Adrenal gland (tissue), 12 donors: ENCODE measurements around the gene PLD3. TPM values are rescaled to one million over a fixed set of nuclear protein-coding genes. Genes with fewer than 3 reads are reported as not detected.
A peak's percentile ranks its signal among the peaks of the same experiment; 100 is the strongest.

Experiments used
- DNase-seq, 7 donors: peaks; one replicate each; pipeline ENCODE4 v3.0.0-alpha.2; 2019 to 2020
- H3K27ac ChIP-seq, 5 donors: fragments of 200-600 bp; sonication (generic) in 4 of 5; 1 replicate in 3 of 5; 2 replicates in 2 of 5; pipeline versions ENCODE4 v1.5.1 to v1.8.0; 2016 to 2020; ENCODE audit warnings: mild to moderate bottlenecking in 1 of 5
- H3K27me3 ChIP-seq: fragments of 200-600 bp; 2 replicates; pipeline ENCODE4 v1.8.0; 2021
- H3K36me3 ChIP-seq, 2 donors: fragments of 200-600 bp; replicated peaks in 1 of 2; 1 replicate in 1 of 2; 2 replicates in 1 of 2; pipeline versions ENCODE4 v1.5.1 to v1.8.0; 2018 to 2022
- H3K4me1 ChIP-seq, 2 donors: fragments of 200-600 bp; replicated peaks in 1 of 2; 1 replicate in 1 of 2; 2 replicates in 1 of 2; pipeline versions ENCODE4 v1.5.1 to v1.8.0; 2018 to 2021
- H3K4me3 ChIP-seq, 4 donors: fragments of 200-600 bp; sonication (generic) in 3 of 4; one replicate each; pipeline ENCODE4 v1.5.1; 2016 to 2018
- H3K9me3 ChIP-seq, 3 donors: fragments of 200-600 bp; sonication (generic) in 1 of 3; replicated peaks in 1 of 3; 1 replicate in 2 of 3; 2 replicates in 1 of 3; pipeline versions ENCODE4 v1.5.1 to v1.8.0; 2016 to 2021
- POLR2A ChIP-seq, 2 donors: fragments of 450-650 bp; IDR thresholded peaks; one replicate each; pipeline ENCODE4 v1.6.1; 2017; ENCODE audit warnings: antibody characterized with exemption in 2 of 2, mild to moderate bottlenecking in 2 of 2, moderate library complexity in 1 of 2
- WGBS, 4 donors: extraction: QIAGEN DNeasy Blood & Tissue Kit in 2 of 4; methylation state at CpG; one replicate each; pipeline versions ENCODE4 v1.1.5 to v1.1.7; 2013 to 2017; 5-methylcytosine and 5-hydroxymethylcytosine counted together
- intact Hi-C, 2 donors: fragments of 100-400 bp; cut with DNase I; formaldehyde crosslinking; loops; one replicate each; pipeline versions ENCODE4 v1.14.1 to v1.15.0; 2022 to 2023
- polyA plus RNA-seq, 3 donors: library from polyadenylated mRNA; stranded (reverse); fragments of 200-250 nt in 2 of 3; fragments of 350-450 nt in 1 of 3; fragmentation: Illumina TruSeq in 1 of 3; extraction: RNeasy Lipid Tissue Mini Kit (QIAGEN cat#74804) in 1 of 3; gene quantifications; one replicate each; pipeline ENCODE4 v1.2.3, GENCODE V29; 2013 to 2014
- total RNA-seq, 9 donors: library from RNA; depleted of rRNA in 4 of 9; stranded (reverse); fragments of >200 nt in 4 of 9; fragments of 120-200 nt in 1 of 9; fragmentation: NEBNext Ultra II Directional in 1 of 9; extraction: Animal tissue kit (Norgen Biotek cat#: 25700) in 1 of 9; gene quantifications; one replicate each; pipeline versions ENCODE4 v1.1.0 to v1.2.4, GENCODE V29; 2013 to 2023
- TF ChIP-seq, protein P1 (sequence below), 6 experiments: fragments of 450-650 bp in 4 of 6; fragments of 200-600 bp in 2 of 6; sonication (generic) in 1 of 6; IDR thresholded peaks; 1 replicate in 5 of 6; 2 replicates in 1 of 6; pipeline versions ENCODE4 v1.5.1 to v1.8.0; 2016 to 2021; ENCODE audit warnings: antibody characterized with exemption in 6 of 6, mild to moderate bottlenecking in 2 of 6, moderate library complexity in 1 of 6
- donor health status: healthy with polysubstance abuse.
- donor health status: Bipolar disorder and iron deficiency.
- donor health status: DM: yes; HTN: yes; CAD: no.
- donor health status: DM: no; HTN: no; CAD: no.
- donor health status: DM: no; HTN: no; CAD: no.
- donor health status: DM: yes; HTN: yes; CAD: no.

The PLD3 gene
- total and polyA plus RNA-seq, 12 donors, result 170 to 1,019 (median 415) TPM

DNA sequence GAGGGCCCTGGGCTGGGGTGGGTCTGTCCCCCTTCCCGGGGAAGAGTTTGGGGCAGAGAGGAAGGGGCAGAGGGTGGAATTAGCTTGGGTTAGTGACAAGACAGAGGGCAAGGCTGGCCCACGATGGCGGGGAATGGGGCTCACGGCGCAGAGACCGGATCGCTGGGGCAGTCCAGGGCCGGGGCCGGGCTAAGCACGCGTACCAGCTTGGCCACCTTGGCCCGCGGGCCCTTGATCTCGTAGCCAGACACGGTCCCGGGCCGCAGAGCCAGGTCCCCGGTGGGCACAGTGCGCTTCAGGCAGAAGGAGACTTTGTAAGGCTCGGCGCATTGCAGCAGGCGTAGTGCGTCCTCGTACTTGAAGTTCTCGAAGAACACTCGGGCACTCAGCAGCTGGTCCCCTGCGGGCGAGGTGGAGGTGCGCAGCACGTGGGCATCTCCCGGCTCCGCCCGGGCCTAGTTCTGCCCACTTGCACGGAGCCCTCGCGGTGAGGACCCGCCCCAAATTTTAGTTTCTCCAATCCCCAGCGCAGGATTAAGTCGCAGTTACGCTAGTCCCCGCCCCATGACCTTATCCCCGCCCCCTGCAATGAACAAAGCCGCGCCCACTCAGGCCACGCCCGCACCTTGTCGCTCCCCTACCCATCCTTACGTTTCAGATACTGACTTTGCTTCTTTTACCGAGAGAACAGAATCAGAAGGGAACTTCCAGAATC lies 50.1 kb downstream of the PLD3 start:
- WGBS, 4 donors, result 62 to 78% (median 71%) methylated on average over 25 to 49 of the region's 49 CpGs
- H3K27ac ChIP-seq, result no peak overlapping the region
- no peaks in the 10 kb centered on the region for H3K36me3 ChIP-seq
- H3K4me1 ChIP-seq, result peaks cover 5 to 12% of the 10 kb centered on the region in 2 donors
- peak in 2 of 7 donors; percentile 37 to 61 for DNase-seq
- TF ChIP-seq POLR2A (IDR thresholded peaks at IDR 0.05), result no peak
- TF ChIP-seq, protein P1, sequence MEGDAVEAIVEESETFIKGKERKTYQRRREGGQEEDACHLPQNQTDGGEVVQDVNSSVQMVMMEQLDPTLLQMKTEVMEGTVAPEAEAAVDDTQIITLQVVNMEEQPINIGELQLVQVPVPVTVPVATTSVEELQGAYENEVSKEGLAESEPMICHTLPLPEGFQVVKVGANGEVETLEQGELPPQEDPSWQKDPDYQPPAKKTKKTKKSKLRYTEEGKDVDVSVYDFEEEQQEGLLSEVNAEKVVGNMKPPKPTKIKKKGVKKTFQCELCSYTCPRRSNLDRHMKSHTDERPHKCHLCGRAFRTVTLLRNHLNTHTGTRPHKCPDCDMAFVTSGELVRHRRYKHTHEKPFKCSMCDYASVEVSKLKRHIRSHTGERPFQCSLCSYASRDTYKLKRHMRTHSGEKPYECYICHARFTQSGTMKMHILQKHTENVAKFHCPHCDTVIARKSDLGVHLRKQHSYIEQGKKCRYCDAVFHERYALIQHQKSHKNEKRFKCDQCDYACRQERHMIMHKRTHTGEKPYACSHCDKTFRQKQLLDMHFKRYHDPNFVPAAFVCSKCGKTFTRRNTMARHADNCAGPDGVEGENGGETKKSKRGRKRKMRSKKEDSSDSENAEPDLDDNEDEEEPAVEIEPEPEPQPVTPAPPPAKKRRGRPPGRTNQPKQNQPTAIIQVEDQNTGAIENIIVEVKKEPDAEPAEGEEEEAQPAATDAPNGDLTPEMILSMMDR (IDR thresholded peaks at IDR 0.05), result no peak
- H3K4me3 ChIP-seq, result no peak overlapping the region
- intact Hi-C loops, result no loop called here
- H3K9me3 ChIP-seq, result no peaks in the 10 kb centered on the region
- H3K27me3 ChIP-seq, result no peaks in the 10 kb centered on the region

- no peaks in the 10 kb centered on the region for H3K9me3 ChIP-seq
- TF ChIP-seq POLR2A (IDR thresholded peaks at IDR 0.05), result no peak
- TF ChIP-seq, protein P1 (IDR thresholded peaks at IDR 0.05), result no peak
- 24 to 38% (median 31%) methylated on average over 2 to 3 of the region's 3 CpGs for WGBS, 4 donors
- H3K27ac ChIP-seq, result no peak overlapping the region
- H3K27me3 ChIP-seq, result no peaks in the 10 kb centered on the region
- intact Hi-C loops, result no loop called here
- H3K4me1 ChIP-seq, result peaks cover 5 to 21% of the 10 kb centered on the region in 2 donors
- no peaks in the 10 kb centered on the region for H3K36me3 ChIP-seq
- H3K4me3 ChIP-seq, result no peak overlapping the region
- peak in 6 of 7 donors; percentile 73 to 84 (median 82) for DNase-seq
Observed at GRCh38 chr19:40400559-40400958, 52.1 kb downstream of the PLD3 start.

DNA sequence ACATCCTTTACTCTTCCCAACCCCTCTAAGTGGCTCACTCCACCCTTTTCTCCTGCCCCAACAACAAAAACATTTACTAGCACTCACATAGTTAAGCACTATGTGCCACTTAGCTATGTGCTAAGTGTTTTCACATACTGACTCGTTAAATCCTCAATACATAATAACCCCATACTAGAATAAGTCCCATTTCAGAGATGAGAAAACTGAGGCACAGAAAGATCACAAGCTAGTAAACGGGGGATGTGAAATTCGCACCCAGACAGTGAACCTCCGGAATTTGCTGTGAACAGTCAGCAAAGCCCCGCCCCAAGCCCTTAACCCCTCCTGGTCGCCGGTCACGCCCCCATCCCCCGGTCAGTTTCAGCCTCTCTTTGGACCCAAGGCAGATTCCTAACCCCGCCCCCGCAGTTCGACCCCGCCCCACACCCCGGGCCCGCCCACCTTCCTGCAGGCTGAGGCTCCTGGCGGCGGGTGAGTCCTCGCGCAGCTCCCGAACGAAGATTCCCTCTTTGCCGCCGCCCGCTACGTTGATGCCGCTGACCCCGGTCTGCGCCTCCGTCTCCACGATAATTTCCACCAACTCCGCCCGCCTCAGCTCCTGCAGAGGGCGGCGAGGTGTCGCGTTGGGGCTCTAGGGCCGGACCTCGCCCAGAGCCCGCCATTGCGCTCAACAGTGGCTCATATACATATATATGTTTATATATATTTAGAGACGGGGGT lies 54.9 kb downstream of the PLD3 start:
- 0 to 1% (median 0%) methylated on average over 3 to 41 of the region's 41 CpGs for WGBS, 4 donors

More for the DNA sequence above, 54.9 kb downstream of the PLD3 start:
- intact Hi-C loops, result no loop called here
- TF ChIP-seq, protein P1 (IDR thresholded peaks at IDR 0.05), result no peak
- TF ChIP-seq POLR2A (IDR thresholded peaks at IDR 0.05), result peak; percentile 22 to 53
- Histone ChIP-seq H3K9me3 (no peaks in the 10 kb centered on the region), H3K4me3 (peak overlapping the region in 2 of 4 donors; percentile 57 to 67), H3K4me1 (peaks cover 5 to 21% of the 10 kb centered on the region in 2 donors), H3K27me3 (no peaks in the 10 kb centered on the region), H3K36me3 (no peaks in the 10 kb centered on the region), H3K27ac (peak overlapping the region; percentile 84 to 91 (median 90))
- DNase-seq, result peak; percentile 94 to 98 (median 97)
